ENCODE data around the gene ARFRP1. TPM values are rescaled to one million over a fixed set of nuclear protein-coding genes. Genes with fewer than 3 reads are reported as not detected.

Gene ARFRP1
- 44.6 and 46.2 TPM in 2 replicates for total RNA-seq (2014; rRNA removed; shearing (Covaris generic))
- polyA plus RNA-seq (2015; cell fraction: cytosol; rRNA removed): 38.2 and 45.5 TPM in 2 replicates
- polyA plus RNA-seq (2015; cell fraction: nucleus; rRNA removed): 65.3 and 73.6 TPM in 2 replicates

GRCh38 chr20:63707558-63708300 lies at the start of gene ARFRP1, which contains the start of gene ZGPAT:
ARFRP1 (minus strand) TSS chr20:63707976; CDS start chr20:63707091, 885 bp downstream.
ZGPAT (plus strand) TSS chr20:63708039; CDS start chr20:63708581, 542 bp downstream.
- peak; percentile 76 for DNase-seq (ENCODE audit: low read depth)

GRCh38 chr20:63756648-63756991 lies 48.8 kb upstream of the ARFRP1 start:
- DNase-seq (ENCODE audit: low read depth): no peak

- DNase-seq (ENCODE audit: low read depth): no peak
These were observed 48.3 kb upstream of the ARFRP1 start for GRCh38 chr20:63755933-63756647.

GRCh38 chr20:63754008-63754407 lies 46.2 kb upstream of the ARFRP1 start:
- no peak for DNase-seq (ENCODE audit: low read depth)

GRCh38 chr20:63753381-63753780 lies 45.6 kb upstream of the ARFRP1 start:
- no peak for DNase-seq (ENCODE audit: low read depth)

GRCh38 chr20:63752411-63753101 lies 44.8 kb upstream of the ARFRP1 start:
- DNase-seq (ENCODE audit: low read depth): no peak

- DNase-seq (ENCODE audit: low read depth): no peak
These were observed 43.9 kb upstream of the ARFRP1 start for GRCh38 chr20:63751471-63752271.

- no peak for DNase-seq (ENCODE audit: low read depth)
These were observed 43.2 kb upstream of the ARFRP1 start for GRCh38 chr20:63750807-63751470.

GRCh38 chr20:63749597-63750508 lies 42.1 kb upstream of the ARFRP1 start:
- DNase-seq (ENCODE audit: low read depth): no peak

GRCh38 chr20:63748934-63749270 lies 41.1 kb upstream of the ARFRP1 start:
- DNase-seq (ENCODE audit: low read depth): no peak

- no peak for DNase-seq (ENCODE audit: low read depth)
These were observed 40.5 kb upstream of the ARFRP1 start for GRCh38 chr20:63748070-63748933.

- DNase-seq (ENCODE audit: low read depth): no peak
These were observed 39.9 kb upstream of the ARFRP1 start for GRCh38 chr20:63747622-63748069.

GRCh38 chr20:63746751-63747315 lies 39.1 kb upstream of the ARFRP1 start:
- DNase-seq (ENCODE audit: low read depth): no peak

- no peak for DNase-seq (ENCODE audit: low read depth)
These were observed 38.4 kb upstream of the ARFRP1 start for GRCh38 chr20:63745961-63746731.

GRCh38 chr20:63745424-63745805 lies 37.6 kb upstream of the ARFRP1 start:
- no peak for DNase-seq (ENCODE audit: low read depth)

- no peak for DNase-seq (ENCODE audit: low read depth)
These were observed 37.0 kb upstream of the ARFRP1 start for GRCh38 chr20:63744574-63745423.
